Uterus (tissue), 2 donors: ENCODE results near the gene ABCE1.

Experiments
- POLR2A ChIP-seq, 2 donors: fragments of 450-650 bp; IDR thresholded peaks; one replicate each; pipeline ENCODE4 v1.6.1; 2016; ENCODE audit warnings: antibody characterized with exemption in 2 of 2, mild to moderate bottlenecking in 1 of 2, moderate library complexity in 1 of 2
- TF ChIP-seq, protein P1 (sequence below), 4 experiments: fragments of 200-600 bp in 2 of 4; fragments of 450-650 bp in 2 of 4; sonication (generic) in 2 of 4; IDR thresholded peaks; one replicate each; pipeline ENCODE4 v1.5.1; 2016 to 2019; ENCODE audit warnings: antibody characterized with exemption in 4 of 4, mild to moderate bottlenecking in 2 of 4, moderate library complexity in 1 of 4

DNA sequence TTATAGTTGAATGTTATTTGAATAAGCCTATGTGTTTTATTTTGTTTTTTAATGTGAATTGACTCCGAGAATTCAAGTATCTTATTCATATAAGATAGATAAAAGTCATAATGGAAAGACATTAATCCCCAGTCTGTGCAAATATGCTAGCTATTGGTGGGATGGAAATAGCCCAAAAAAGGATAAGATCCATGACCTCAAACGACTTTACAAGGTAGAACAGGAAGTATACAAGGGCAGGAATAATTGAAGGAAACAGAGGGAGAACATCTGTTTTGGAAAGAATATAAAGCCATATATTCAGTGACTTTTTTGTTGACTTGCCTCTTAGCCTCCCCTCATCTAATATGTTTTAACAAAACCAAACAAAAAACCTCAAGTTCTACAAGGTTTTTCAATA lies 9.0 kb downstream of the ABCE1 start:
- TF ChIP-seq POLR2A (IDR thresholded peaks at IDR 0.05), result no peak
- TF ChIP-seq, protein P1, sequence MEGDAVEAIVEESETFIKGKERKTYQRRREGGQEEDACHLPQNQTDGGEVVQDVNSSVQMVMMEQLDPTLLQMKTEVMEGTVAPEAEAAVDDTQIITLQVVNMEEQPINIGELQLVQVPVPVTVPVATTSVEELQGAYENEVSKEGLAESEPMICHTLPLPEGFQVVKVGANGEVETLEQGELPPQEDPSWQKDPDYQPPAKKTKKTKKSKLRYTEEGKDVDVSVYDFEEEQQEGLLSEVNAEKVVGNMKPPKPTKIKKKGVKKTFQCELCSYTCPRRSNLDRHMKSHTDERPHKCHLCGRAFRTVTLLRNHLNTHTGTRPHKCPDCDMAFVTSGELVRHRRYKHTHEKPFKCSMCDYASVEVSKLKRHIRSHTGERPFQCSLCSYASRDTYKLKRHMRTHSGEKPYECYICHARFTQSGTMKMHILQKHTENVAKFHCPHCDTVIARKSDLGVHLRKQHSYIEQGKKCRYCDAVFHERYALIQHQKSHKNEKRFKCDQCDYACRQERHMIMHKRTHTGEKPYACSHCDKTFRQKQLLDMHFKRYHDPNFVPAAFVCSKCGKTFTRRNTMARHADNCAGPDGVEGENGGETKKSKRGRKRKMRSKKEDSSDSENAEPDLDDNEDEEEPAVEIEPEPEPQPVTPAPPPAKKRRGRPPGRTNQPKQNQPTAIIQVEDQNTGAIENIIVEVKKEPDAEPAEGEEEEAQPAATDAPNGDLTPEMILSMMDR (IDR thresholded peaks at IDR 0.05), result no peak
